NCI-H1417 (cell line): ENCODE results near the gene IPO13.

Experiments
- DNase-seq, 3 experiments: peaks; one replicate each; lab custom pipeline; 2025; lab: John Stamatoyannopoulos, UW

Gene IPO13

GRCh38 chr1:43946236-43947060, at the start of gene IPO13:
Gene IPO13, plus strand, starts transcription at chr1:43946950. Its CDS starts 651 bp downstream, at chr1:43947601.
- DNase-seq = peak; percentile 91 to 97 (median 97)

GRCh38 chr1:43898981-43899380, 47.8 kb upstream of the IPO13 start:
- no peak for DNase-seq

GRCh38 chr1:43900386-43900785, 46.4 kb upstream of the IPO13 start:
- DNase-seq = no peak

GRCh38 chr1:43901196-43901961, 45.4 kb upstream of the IPO13 start:
- no peak for DNase-seq

GRCh38 chr1:43902058-43902831, 44.5 kb upstream of the IPO13 start:
- DNase-seq = peak in 1 of 3 experiments; percentile 5

- DNase-seq = no peak
Measured at GRCh38 chr1:43904660-43905551, 41.8 kb upstream of the IPO13 start.

GRCh38 chr1:43908226-43908625, 38.5 kb upstream of the IPO13 start:
- DNase-seq = no peak

GRCh38 chr1:43908858-43909257, 37.9 kb upstream of the IPO13 start:
- DNase-seq = peak in 1 of 3 experiments; percentile 27

- peak in 1 of 3 experiments; percentile 47 for DNase-seq
Measured at GRCh38 chr1:43910343-43910742, 36.4 kb upstream of the IPO13 start.

GRCh38 chr1:43912607-43913006, 34.1 kb upstream of the IPO13 start:
- no peak for DNase-seq

- no peak for DNase-seq
Measured at GRCh38 chr1:43913051-43913501, 33.7 kb upstream of the IPO13 start.

GRCh38 chr1:43913666-43914360, 32.9 kb upstream of the IPO13 start:
- DNase-seq = no peak

- DNase-seq = no peak
Measured at GRCh38 chr1:43914576-43915525, 31.9 kb upstream of the IPO13 start.

- DNase-seq = no peak
Measured at GRCh38 chr1:43919906-43920305, 26.8 kb upstream of the IPO13 start.

GRCh38 chr1:43921022-43921421, 25.7 kb upstream of the IPO13 start:
- DNase-seq = no peak

- no peak for DNase-seq
Measured at GRCh38 chr1:43924516-43924915, 22.2 kb upstream of the IPO13 start.

- DNase-seq = no peak
Measured at GRCh38 chr1:43925846-43926245, 20.9 kb upstream of the IPO13 start.

GRCh38 chr1:43930168-43930948, 16.4 kb upstream of the IPO13 start:
- peak in 1 of 3 experiments; percentile 9 for DNase-seq

- DNase-seq = no peak
Measured at GRCh38 chr1:43930949-43931275, 15.8 kb upstream of the IPO13 start.
